Mucosa of descending colon (tissue), 3 donors: ENCODE results near the gene ORAI3. TPM values are rescaled to one million over a fixed set of nuclear protein-coding genes. Genes with fewer than 3 reads are reported as not detected.

Source experiments
- ATAC-seq: fragments of 200-7000 bp; cut with Tn5 transposase; one replicate; pipeline ENCODE4 v1.9.1; 2020; ENCODE audit warnings: mild to moderate bottlenecking, moderate library complexity
- DNase-seq, 3 donors: peaks; one replicate each; pipeline ENCODE4 v3.0.0-alpha.2; 2020
- H3K36me3 ChIP-seq: fragments of 200-600 bp; one replicate; pipeline ENCODE4 v1.8.0; 2021; ENCODE audit warnings: low read depth, mild to moderate bottlenecking
- H3K4me1 ChIP-seq: fragments of 200-600 bp; one replicate; pipeline ENCODE4 v1.8.0; 2021; ENCODE audit warnings: low read depth, mild to moderate bottlenecking
- H3K4me3 ChIP-seq: fragments of 200-600 bp; one replicate; pipeline ENCODE4 v1.8.0; 2021; ENCODE audit warnings: mild to moderate bottlenecking
- H3K9me3 ChIP-seq: fragments of 200-600 bp; one replicate; pipeline ENCODE4 v1.8.0; 2021; ENCODE audit warnings: mild to moderate bottlenecking
- intact Hi-C, 2 donors: fragments of 100-400 bp; cut with DNase I in 1 of 2; cut with micrococcal nuclease in 1 of 2; formaldehyde crosslinking; loops; one replicate each; pipeline versions ENCODE4 v1.11.0 to v1.11.1; 2022; cut with DNase I, micrococcal nuclease
- total RNA-seq, 3 donors: library from RNA; stranded (reverse); fragmentation: NEBNext Ultra II Directional in 2 of 3; extraction: Animal tissue kit (Norgen Biotek cat#: 25700) in 2 of 3; gene quantifications; one replicate each; pipeline versions ENCODE4 v1.2.1 to v1.2.4, GENCODE V29; 2021 to 2023
- TF ChIP-seq, protein P1 (sequence below): fragments of 200-600 bp; IDR thresholded peaks from one replicate; pipeline ENCODE4 v1.8.0; 2022; ENCODE audit warnings: antibody characterized with exemption, mild to moderate bottlenecking
- donor health status: DM: no; HTN: no; CAD: no; lungs with moderate emphysema.
- donor health status: DM: no; HTN: no; CAD: no.
- donor health status: DM: no; HTN: yes; CAD: no.

Gene ORAI3
- total RNA-seq, 3 donors from 2014 or later, result 14.6 to 24.6 (median 15.4) TPM

DNA sequence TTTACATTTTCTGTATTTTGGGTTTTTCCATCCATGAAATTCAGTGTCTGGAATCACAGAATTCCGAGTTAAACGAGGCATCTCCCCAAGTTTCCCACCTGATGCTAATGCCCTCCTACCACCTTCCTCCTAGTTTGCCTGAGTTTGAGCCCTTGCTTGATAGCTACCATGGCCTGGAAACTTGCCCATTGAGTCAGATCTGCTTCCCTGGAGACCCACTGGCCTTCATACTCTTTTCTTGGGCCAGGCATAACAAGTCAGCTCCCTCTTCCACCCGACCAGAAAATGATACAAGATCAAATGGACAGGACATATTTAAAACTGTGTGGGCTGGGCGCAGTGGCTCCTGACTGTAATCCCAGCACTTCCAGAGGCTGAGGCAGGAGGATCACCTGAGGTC is 18.9 kb downstream of the ORAI3 start:
- H3K9me3 ChIP-seq, result no peaks in the 10 kb centered on the region
- no peak overlapping the region for H3K4me3 ChIP-seq
- no peaks in the 10 kb centered on the region for H3K4me1 ChIP-seq
- ATAC-seq (no peak), DNase-seq (no peak)
- peaks cover 5% of the 10 kb centered on the region for H3K36me3 ChIP-seq
- intact Hi-C loops, result no loop called here
- TF ChIP-seq, protein P1, sequence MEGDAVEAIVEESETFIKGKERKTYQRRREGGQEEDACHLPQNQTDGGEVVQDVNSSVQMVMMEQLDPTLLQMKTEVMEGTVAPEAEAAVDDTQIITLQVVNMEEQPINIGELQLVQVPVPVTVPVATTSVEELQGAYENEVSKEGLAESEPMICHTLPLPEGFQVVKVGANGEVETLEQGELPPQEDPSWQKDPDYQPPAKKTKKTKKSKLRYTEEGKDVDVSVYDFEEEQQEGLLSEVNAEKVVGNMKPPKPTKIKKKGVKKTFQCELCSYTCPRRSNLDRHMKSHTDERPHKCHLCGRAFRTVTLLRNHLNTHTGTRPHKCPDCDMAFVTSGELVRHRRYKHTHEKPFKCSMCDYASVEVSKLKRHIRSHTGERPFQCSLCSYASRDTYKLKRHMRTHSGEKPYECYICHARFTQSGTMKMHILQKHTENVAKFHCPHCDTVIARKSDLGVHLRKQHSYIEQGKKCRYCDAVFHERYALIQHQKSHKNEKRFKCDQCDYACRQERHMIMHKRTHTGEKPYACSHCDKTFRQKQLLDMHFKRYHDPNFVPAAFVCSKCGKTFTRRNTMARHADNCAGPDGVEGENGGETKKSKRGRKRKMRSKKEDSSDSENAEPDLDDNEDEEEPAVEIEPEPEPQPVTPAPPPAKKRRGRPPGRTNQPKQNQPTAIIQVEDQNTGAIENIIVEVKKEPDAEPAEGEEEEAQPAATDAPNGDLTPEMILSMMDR, result no peak

DNA sequence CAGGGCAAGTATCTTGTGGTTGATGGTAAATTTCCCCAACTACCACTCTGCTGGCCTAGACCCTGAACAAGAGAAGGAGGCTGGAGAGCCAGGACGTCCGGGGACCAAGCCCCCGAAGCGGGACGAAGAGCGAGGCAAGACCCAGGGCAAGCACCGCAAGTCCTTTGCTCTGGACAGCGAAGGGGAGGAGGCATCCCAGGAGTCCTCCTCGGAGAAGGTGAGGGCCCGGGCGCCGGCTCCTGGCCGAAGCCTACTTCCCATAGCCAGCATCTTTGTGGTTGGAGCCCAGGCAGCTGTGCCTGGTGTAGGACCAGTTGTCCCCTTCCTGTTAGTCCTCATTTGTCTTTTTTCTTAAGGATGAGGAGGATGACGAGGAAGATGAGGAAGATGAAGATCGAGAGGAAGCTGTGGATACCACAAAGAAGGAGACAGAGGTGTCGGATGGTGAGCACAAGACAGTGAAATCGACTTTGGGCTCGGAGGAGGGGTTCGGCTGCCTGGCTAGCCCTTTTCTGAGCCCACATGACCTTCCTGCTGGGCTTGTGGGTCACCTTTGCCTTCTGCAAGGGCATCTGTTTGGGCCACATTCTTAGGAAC is 20.5 kb downstream of the ORAI3 start:
- Histone ChIP-seq H3K4me3 (no peak overlapping the region), H3K9me3 (no peaks in the 10 kb centered on the region), H3K4me1 (no peaks in the 10 kb centered on the region), H3K36me3 (peaks cover 10% of the 10 kb centered on the region)
- no peak for ATAC-seq
- DNase-seq, result no peak
- intact Hi-C loops, result no loop called here
- TF ChIP-seq, protein P1, result no peak

DNA sequence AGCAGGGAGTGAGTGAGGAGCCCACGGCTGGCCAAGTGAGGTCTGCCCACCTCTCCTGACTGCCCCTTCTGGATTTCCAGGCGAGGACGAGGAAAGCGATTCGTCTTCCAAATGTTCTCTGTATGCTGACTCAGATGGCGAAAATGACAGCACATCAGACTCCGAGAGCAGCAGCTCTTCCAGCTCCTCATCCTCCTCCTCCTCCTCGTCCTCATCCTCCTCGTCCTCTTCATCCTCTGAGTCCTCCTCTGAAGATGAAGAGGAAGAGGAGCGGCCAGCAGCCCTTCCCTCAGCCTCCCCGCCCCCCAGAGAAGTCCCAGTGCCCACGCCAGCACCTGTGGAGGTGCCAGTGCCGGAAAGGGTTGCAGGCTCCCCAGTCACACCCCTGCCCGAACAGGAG is 22.4 kb downstream of the ORAI3 start:
- H3K9me3 ChIP-seq, result no peaks in the 10 kb centered on the region
- no peak overlapping the region for H3K4me3 ChIP-seq
- intact Hi-C loops, result no loop called here
- H3K4me1 ChIP-seq, result no peaks in the 10 kb centered on the region
- peaks cover 4% of the 10 kb centered on the region for H3K36me3 ChIP-seq
- ATAC-seq, result no peak
- no peak for DNase-seq
- TF ChIP-seq, protein P1, result no peak

DNA sequence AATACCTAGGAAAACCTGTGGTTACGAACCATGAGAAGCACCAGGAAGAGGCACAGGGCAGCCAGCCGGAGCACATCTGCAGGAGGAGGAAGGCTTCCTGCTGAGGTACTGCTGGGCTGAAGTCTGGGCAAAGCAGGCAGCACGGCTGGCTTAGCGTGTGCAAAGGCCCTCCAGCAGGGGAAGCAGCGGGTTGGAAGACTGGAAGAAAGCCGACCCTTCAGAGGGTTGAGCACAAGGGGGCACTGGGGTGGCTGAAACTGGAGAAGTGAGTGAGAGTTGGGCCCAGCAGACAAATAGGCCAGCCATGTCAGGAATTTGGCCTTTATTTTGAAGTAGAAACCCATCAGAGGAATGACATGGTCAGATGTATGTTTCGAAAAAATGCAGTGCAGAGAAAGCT is 24.0 kb downstream of the ORAI3 start:
- DNase-seq, result no peak
- Histone ChIP-seq H3K4me1 (no peaks in the 10 kb centered on the region), H3K9me3 (no peaks in the 10 kb centered on the region), H3K4me3 (no peak overlapping the region), H3K36me3 (peaks cover 4% of the 10 kb centered on the region)
- intact Hi-C loops, result no loop called here
- TF ChIP-seq, protein P1, result no peak
- ATAC-seq, result no peak

DNA sequence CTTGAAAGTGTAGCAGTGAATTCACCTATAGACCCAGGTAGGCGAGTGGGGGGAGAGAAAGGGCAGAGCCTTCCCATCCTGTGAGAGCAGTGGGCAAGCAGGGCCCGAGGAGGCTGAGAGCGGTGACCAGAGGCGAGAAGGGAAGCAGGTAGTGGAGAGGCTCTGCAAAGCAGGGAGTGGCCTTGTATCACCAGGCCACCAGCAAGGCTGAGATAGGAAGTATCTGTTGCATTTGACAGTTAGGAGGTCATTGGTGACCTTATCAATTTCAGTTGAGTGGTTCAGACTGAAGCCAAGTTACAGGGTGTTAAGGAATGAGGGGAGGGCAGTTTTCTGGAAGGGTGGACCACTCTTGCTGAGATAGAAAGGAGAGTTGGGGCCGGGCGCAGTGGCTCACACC is 25.5 kb downstream of the ORAI3 start:
- no peak overlapping the region for H3K4me3 ChIP-seq

More for the DNA sequence above, 25.5 kb downstream of the ORAI3 start:
- TF ChIP-seq, protein P1, result no peak
- DNase-seq (no peak), ATAC-seq (no peak)
- intact Hi-C loops, result no loop called here
- H3K9me3 ChIP-seq, result no peaks in the 10 kb centered on the region
- H3K36me3 ChIP-seq, result peaks cover 4% of the 10 kb centered on the region
- H3K4me1 ChIP-seq, result no peaks in the 10 kb centered on the region
